ENCODE results near the gene COX4I1.

Gene COX4I1

DNA sequence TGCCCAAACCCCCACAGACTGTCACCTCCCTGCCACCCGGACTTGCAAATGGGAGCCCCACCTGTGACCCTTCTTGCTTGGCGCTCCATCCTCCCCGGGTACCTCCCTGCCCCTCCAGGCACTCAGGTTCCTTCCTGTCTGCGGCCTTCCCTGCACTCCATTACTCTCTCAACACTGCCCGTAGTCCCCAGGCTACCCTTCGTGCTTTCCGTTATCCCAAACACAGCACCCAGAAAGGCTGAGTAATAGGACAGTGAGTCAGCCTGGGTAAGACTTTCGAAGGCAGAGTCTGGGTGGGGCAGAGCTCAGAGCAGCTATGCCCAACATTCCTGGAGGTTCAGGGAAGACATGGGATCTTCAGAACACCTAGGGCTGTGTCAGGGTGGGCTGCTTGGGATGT lies 32.0 kb upstream of the COX4I1 start:
- DNase-seq (ENCODE audit: low read depth in 3 of 3, low spot score in 1 of 3): no peak

DNA sequence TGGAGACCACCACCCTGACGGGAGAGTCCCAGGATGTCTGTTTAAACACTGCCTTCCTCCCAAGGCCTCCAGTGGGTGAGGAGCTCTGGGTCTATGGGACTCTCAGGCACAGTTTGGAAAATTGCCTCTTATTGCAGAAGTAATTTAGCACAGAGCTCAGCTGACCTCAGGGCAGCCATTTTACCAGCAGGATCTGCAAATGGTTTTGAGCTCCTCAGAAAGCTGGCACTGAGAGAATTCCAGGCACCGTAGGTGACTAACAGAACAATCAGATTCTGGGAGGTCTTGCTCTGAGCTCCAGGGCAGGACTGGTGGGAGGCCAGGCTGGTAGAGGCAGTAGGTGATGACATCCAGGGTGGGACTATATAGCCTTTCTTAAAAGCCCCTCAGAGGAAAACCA lies 31.3 kb upstream of the COX4I1 start:
- DNase-seq (ENCODE audit: low read depth in 3 of 3, low spot score in 1 of 3): no peak

DNA sequence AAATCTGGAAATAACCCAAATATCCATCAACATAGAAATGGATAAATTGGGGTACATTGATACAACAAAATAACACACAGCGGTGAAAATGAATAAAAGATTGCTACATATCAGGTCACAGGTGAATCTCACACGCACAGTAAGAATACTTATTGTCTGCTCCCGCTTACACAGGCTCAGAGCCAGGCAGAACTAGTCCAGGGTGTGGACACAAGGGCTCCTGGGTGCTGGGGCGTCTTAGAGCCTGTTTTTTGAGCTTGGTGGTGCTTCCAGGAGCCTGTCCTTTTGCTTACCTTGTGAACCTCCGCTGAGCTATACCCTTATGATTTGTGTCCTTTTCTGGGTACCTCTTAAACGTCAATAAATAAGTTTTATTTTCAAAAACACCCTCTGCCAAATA lies 28.8 kb upstream of the COX4I1 start:
- no peak for DNase-seq (ENCODE audit: low read depth in 3 of 3, low spot score in 1 of 3)

DNA sequence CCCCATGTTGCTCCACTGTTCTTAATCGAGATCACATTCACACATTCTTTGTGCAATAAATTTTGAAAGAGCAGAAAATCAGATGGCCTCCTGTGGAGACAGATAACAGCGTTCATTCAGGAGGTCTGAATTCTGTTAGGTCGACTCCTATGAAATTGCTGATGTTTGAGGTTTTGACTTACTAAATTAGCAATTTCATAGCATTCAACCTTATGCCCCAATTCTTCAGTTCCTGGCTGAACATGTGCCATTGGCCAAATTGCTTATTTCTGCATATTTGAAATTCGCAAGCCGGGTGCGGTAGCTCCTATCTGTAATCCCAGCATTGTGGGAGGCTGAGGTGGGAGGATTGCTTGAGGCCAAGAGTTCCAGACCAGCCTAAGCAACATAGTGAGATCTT lies 26.5 kb upstream of the COX4I1 start:
- no peak for DNase-seq (ENCODE audit: low read depth in 3 of 3, low spot score in 1 of 3)

DNA sequence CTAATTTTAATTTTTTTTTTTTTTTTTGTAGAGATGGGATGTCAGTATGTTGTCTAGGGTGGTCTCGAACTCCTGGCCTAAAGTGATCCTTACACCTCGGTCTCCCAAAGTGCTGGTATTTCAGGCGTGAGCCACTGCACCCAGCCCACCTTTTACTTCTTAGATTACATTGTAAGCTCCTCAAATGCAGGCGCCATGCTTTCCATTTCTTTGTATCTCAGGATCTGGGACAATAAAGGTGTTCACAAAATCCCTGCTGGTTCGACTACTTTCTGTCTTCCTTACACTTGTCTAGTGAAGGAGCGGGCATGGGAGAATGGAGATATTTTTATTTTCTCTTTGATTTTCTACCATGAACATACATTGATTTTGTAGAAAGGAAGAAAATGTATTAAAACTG lies 25.4 kb upstream of the COX4I1 start:
- no peak for DNase-seq (ENCODE audit: low read depth in 3 of 3, low spot score in 1 of 3)

DNA sequence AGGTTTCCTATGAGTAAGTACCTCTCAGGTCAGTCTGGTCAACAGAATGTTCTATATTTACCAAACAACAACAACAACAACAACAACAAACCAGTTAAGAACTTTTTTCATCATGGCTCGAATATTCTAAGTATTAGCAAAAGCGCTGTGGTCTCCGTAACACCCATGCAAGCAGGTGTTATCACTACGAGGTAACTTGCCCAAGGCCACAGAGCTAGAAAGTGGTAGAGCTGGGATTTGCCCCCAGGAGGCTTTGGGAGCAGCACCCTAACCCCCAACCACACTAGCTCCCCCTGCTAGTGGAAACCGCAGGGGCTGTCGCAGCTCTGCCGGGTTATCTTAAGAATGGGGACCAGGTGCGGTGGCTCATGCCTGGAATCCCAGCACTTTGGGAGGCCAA lies 24.7 kb upstream of the COX4I1 start:
- DNase-seq (ENCODE audit: low read depth in 3 of 3, low spot score in 1 of 3): no peak

DNA sequence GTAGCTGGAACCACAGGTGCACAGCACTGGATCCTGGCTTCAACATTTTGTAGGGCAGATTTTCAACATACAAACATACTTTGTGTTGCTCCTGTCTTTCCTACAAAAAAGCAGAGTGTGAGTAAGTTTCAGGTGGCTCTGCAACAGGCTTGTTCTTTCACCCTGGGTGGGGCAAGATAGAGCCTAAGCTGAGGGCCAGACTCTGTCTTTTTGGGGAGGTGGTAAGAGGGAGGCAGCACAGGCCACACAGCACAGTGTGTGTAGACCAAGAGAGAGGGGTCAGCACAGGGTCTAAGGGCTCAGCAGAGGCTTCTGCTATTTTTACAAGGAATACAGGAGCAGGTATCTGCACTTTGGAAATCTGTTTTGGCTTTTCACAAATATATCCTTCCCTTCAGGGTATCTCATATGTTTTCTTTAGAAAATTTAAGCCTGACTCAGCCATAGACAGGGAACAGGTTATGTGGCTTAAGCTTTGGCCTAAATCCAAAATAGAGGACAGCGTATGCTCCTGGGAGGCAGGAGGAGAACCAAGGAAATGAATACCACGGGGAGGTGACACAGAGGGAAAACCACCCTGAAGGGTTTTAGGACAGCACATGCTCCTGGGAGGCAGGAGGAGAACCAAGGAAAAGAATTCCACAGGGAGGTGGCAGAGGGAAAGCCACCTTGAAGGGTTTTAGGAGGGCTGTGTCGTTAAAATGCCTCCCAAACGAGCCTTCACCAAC lies 21.7 kb upstream of the COX4I1 start:
- no peak for DNase-seq (ENCODE audit: low read depth in 3 of 3, low spot score in 1 of 3)

DNA sequence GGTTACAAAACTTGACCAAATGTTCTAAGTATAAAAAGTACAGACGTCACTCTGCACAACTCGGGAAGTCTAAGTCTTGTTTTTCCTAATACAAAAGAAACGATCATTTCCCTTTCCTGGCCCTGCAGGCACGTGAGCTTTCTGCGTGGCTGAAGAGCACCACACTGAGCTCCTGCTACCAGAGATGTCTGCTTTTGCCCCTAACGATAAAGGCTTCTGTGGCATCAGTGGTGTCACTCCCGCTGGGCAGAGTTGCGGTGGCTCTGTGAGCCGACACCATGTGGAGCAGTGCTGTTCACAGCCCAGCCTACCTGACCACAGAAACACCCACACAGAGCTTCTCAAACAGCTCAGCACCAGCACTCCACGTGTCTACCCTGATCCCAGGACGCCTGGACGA lies 20.6 kb upstream of the COX4I1 start:
- DNase-seq (ENCODE audit: low read depth in 3 of 3, low spot score in 1 of 3): no peak

DNA sequence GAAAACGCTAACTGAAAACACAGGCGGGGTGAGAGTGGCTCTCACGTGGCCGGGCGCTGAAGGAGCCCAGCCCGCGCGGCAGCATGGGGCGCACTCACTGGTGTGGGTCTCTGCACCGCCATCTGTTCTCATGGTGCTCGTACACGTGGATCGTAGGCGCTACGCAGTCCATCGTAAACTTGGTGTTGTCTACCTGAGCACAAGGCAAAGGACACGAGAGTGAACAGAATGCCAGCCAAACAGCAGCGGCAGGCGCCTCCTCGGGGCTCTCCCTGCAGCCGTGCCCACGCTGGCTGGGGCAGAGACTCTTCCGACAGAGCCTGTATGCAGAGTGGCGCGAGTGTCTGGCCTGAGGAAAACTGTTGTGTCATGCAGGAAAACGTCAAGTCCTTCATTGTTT lies 19.2 kb upstream of the COX4I1 start:
- DNase-seq (ENCODE audit: low read depth in 3 of 3, low spot score in 1 of 3): no peak

DNA sequence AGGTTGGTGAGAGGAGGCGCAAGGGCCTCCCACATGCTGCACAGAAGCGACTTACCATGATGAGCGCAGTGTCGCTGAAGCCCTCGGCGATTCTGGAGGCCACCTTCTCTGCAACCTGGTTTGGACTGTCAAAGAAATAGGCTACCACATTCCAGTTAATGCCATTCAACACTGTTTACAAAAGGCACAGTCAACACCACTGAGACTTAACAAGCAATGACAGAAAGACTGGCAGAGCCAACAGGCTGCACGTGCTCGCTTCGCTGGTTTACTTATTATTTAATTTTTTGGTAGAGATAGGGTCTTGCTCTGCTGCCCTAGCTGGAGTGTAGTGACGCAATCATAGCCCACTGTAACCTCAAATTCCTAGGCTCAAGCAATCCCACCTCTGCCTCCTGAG lies 18.3 kb upstream of the COX4I1 start:
- no peak for DNase-seq (ENCODE audit: low read depth in 3 of 3, low spot score in 1 of 3)

DNA sequence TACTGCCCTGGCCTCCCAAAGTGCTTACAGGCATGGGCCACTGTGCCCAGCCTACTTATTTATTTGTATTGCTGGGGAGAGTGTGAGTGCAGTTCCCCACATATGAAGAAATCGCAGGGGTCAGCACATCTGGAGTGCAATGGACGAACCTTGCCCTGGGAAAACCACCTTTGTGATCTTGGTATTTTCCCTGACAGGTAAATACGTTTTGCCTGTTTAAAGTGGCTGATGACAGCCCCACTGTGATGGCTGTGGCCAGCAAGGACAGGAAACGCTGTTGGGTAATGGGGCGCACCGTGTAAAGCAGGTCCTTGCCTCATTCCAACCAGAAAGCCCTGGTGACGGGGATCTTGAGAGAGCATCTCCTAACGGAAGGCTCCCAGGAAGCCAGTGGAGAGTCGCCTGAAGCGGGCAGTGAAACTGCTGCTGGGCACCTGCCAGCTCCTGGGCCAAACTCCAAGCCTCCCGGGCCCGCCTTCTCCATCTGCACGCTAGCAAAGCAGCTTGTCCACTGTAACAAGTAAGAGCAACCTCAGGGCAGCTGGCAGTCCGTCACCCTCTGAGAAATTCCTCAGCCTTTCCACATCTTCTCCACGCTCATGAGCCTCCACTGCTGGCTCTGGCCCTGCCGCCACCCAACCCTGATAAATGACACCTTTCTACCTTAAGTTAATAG lies 17.7 kb upstream of the COX4I1 start:
- no peak for DNase-seq (ENCODE audit: low read depth in 3 of 3, low spot score in 1 of 3)

DNA sequence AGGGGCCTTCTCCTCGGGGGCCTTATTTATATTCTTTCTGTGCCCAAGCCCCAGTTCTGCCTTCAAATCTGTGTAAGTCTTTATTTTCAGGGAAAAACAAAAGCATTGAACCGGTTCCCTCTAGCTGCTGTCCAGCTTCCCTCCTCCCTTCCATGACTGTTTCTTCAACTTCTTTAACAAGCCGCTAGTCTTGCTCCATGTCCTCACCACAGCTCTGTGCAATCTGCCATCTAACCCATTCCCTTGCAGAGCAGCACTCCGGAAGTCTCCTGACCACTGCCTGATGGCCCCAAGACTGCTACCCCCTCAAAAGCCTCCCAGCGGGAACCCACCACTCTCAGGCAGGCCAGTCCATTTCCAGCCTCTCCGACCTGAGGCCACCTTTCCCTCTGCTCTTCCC lies 17.0 kb upstream of the COX4I1 start:
- DNase-seq (ENCODE audit: low read depth in 3 of 3, low spot score in 1 of 3): no peak

DNA sequence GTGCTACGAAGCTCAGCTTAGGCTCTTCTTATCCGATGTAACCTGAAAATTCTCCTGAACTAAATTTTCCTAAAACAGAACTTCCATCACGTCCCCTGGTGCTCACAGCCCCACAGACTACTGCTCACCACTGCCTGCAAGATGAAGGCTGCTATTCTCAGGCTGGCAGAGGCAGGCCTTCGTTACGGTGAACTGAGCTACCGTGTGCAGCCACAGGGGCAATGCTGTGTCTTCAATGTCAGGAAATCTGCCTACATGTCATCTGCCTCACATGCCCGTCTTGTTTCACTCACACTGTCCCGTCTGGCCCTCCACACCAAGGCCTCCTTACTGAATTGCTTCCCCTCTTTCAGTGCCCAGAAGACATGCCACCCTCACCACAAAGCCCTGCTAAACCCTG lies 16.1 kb upstream of the COX4I1 start:
- DNase-seq (ENCODE audit: low read depth in 3 of 3, low spot score in 1 of 3): no peak

DNA sequence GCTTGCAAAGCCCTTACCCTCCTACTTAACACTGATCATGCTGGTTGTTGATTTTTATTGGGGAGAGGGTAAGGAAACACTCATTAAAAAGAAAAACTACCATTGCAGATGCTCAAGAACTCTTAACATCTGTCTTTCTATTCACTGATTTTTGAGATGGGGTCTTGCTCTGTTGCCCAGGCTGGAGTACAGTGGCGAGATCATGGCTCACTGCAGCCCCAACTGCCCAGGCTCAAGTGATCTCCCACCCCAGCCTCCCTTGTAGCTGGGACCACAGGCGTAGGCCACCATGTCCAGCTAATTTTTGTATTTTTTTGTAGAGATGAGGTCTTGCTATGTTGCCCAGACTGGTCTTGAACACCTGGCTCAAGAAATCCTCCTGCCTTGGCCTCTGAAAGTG lies 14.7 kb upstream of the COX4I1 start:
- no peak for DNase-seq (ENCODE audit: low read depth in 3 of 3, low spot score in 1 of 3)

DNA sequence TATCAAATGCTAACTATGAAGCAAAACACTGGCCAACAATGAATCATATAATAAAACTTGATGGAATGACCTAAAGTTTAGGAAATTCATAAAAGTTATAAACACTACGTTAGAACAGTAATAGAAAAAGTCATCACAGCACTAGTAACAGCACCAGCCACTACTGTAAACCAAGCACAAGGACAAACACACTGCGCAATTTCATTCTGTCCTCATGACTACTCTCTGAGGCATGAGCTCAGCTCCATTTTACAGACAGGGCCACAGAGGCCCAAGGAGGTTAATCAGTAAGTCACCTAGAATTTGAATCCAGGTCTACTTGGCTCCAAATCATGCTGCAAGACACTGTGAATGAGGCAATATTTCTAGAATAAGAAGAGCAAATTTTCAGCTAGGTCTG lies 13.6 kb upstream of the COX4I1 start:
- DNase-seq (ENCODE audit: low read depth in 3 of 3, low spot score in 1 of 3): no peak

DNA sequence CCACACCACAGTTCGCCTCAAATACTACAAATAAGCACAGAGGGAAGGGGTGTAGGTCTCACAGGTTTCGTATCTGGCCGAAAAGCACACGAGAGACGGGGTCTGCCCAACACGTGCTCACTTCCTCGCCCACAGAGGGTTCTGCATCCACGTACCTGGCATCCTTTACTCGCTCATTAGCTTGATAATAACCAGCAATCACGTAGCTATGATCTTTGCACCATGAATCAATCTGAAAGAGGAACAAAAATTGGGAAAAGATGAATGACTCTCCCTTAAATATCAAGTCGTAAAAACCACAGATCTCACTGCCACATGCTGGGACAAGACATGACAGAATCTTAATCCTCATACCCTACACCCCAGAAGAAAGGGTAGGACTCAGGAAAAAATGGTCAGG lies 10.7 kb upstream of the COX4I1 start:
- no peak for DNase-seq (ENCODE audit: low read depth in 3 of 3, low spot score in 1 of 3)

DNA sequence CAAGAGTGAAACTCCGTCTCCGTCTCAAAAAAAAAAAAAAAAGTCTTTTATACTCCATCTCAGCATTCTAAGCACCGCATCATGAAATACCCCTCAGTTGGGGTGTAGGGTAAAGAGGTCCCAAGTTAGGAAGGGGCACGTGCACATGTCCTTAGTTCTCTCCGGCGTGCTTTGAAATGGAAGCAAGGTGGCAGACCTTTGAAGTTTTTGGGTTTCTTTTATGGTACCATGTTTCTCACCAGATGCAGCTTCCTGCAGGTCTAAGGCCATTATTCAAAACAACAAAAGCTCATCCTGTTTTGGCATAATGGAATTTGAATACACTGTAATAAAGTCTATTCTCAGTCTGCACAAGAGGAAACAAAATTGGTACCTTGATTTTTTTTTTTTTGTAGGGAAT lies 9.7 kb upstream of the COX4I1 start:
- DNase-seq (ENCODE audit: low read depth in 3 of 3, low spot score in 1 of 3): no peak

DNA sequence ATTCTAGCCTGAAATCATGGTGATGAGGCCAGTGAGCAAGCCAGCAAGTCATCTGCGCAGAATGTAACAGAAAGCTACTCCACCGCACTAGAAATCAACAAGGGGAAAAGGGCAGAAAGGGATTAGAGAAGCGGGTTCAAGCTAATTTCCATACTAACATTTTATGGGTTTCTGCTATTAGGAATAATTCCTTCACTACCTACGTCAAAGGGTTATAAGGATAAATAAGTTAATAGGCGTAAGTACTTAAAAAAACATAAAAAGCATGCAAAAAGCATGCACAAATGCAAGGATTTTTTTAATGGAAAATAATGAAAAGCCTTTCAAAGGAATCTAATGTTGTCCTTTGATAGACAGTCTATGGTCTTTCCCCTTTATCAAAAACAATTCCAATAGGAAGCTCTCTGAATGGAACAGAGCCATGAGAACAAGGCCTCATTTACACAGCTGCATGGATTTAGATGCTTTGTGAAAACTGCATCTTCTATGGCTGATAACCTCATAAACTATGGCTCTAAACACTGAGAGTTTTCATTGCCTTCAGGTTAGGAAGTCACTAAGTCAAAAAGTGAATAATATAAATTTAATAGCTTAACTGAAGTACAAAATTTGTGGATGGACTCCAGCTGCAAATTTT lies 5.7 kb upstream of the COX4I1 start:
- DNase-seq (ENCODE audit: low read depth in 3 of 3, low spot score in 1 of 3): no peak

DNA sequence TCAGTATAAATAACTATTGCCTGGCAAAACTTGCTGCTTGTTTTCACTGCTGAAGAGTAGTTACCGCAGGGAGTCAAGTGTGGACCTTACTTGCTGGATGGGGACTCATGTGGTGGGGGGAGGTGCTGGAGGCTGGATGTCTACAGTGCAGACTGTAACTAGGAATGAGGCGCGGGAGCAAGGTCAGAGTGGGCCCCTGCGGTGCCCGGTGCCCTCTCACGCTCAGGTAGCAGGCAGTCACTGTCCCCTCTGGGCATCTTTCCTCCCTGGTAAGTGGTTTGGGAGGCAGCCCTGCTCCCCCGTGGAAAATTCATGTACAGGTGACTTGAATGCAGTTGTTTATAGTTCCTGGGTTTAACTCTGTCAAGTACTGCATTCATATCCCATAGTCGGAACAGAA lies 4.8 kb upstream of the COX4I1 start:
- DNase-seq (ENCODE audit: low read depth in 3 of 3, low spot score in 1 of 3): no peak

DNA sequence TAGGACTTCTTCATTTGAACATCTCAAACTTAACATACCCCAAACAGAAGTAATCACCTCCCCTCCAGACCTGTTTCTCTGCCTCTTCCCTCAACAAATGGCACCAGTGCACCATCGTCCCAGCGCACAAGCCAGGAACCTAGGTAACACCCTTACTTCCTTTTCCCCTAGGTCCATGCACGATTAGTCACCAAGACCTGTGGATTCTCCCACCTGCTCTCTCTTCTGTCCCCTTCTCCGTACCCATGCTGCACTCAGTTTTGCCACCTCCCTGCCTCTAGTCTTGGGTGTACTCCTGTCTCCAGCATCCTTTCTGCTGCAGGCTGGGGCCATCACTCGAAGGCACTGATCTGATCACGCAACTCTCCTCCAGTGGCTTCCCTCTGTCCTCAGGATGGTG lies 3.3 kb upstream of the COX4I1 start:
- no peak for DNase-seq (ENCODE audit: low read depth in 3 of 3, low spot score in 1 of 3)

DNA sequence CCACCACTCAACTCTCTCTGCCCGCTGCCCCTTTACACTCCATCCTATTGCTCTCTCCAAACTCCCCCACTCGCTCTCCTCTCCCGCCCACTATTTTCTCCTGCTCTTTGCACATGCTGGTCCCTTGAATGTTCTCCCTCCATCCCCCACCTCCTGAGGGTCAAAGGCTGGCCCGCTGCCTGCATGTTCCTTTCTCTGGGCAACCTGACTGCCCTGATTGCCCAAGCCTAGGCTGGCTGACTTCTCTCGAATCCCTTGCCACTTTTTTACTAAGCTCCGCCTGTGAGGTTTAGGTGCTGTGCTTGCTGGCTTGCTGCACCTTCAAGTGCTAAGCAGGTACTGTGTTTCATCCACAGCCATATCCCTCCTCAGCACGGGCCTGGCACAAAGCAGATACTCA lies 2.9 kb upstream of the COX4I1 start:
- DNase-seq (ENCODE audit: low read depth in 3 of 3, low spot score in 1 of 3): no peak

DNA sequence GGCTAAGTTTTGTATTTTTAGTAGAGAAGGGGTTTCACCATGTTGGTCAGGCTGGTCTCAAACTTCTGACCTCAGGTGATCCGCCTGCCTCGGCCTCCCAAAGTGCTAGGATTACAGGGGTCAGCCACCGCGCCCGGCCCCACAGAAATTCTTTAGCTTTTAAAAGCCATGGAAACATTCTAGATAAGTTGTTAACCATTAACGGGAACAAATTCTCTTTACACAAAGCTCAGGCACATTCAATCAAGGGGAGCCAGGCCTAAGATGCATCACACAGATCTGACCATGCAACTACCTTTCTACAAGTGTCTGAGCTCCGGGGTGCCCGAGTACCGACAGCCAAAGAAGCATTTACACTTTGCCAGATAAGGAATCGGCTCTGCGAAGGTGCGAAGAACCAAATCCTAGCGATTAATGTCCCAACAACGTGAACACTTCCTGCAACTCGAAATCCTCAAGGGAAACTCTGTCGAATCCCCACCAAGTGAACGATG lies 1.2 kb upstream of the COX4I1 start:
- DNase-seq (ENCODE audit: low read depth in 3 of 3, low spot score in 1 of 3): no peak

Measured in stimulated activated CD4-positive, alpha-beta T cell treated with anti-CD3 and anti-CD28 coated beads, TNF-alpha, amount 100 ng/mL, for 1 hour (primary cell).